C4-2B (cell line): Measurements from ENCODE around the gene SLC10A6.

ENCODE experiments used
- CTCF ChIP-seq: fragments of 450-650 bp; conservative IDR thresholded peaks from 2 replicates; pipeline ENCODE4 v1.5.1; 2017; ENCODE audit warnings: mild to moderate bottlenecking
- ZFX ChIP-seq: fragments of 450-650 bp; IDR thresholded peaks from 2 replicates; pipeline ENCODE4 v1.6.1; 2017

GRCh38 chr4:86892636-86892960 is 43.4 kb upstream of the SLC10A6 start:
- TF ChIP-seq CTCF (no peak), ZFX (no peak)
